HepG2 (cell line): ENCODE measurements around the gene HMBS. TPM values are rescaled to one million over a fixed set of nuclear protein-coding genes. Genes with fewer than 3 reads are reported as not detected.

Source experiments
- FOSL1 ChIP-seq: sonication (generic); formaldehyde crosslinking; IDR thresholded peaks from 2 replicates; pipeline ENCODE4 v1.9.0; 2021; ENCODE audit warnings: missing genetic modification reagents, borderline replicate concordance
- GABPB1 ChIP-seq: IDR thresholded peaks from 2 replicates; pipeline ENCODE4 v1.6.1; 2016; ENCODE audit warnings: mild to moderate bottlenecking, missing genetic modification reagents, moderate library complexity, missing compliant biosample characterization
- KDM4B ChIP-seq: sonication (generic); formaldehyde crosslinking; IDR thresholded peaks from 2 replicates; pipeline ENCODE4 v1.4.0; 2020; ENCODE audit warnings: missing genetic modification reagents
- NFKB2 ChIP-seq: sonication (generic); formaldehyde crosslinking; IDR thresholded peaks from 2 replicates; pipeline ENCODE4 v1.4.0; 2020; ENCODE audit warnings: missing genetic modification reagents, borderline replicate concordance
- PAX8 ChIP-seq: sonication (generic); formaldehyde crosslinking; IDR thresholded peaks from 2 replicates; pipeline ENCODE4 v1.8.0; 2022; ENCODE audit warnings: mild to moderate bottlenecking, missing genetic modification reagents, borderline replicate concordance
- RFX3 ChIP-seq: IDR thresholded peaks from 2 replicates; pipeline ENCODE4 v1.6.1; 2016; ENCODE audit warnings: missing biosample characterization, missing genetic modification reagents
- TBX2 ChIP-seq: sonication (generic); formaldehyde crosslinking; IDR thresholded peaks from 2 replicates; pipeline ENCODE4 v1.5.0; 2020; ENCODE audit warnings: missing genetic modification reagents, mild to moderate bottlenecking, borderline replicate concordance
- ZMAT3 ChIP-seq: sonication (generic); formaldehyde crosslinking; conservative IDR thresholded peaks from 2 replicates; pipeline ENCODE4 v1.7.0; 2021; ENCODE audit warnings: missing genetic modification reagents
- ZNF12 ChIP-seq: sonication (generic); formaldehyde crosslinking; IDR thresholded peaks from 2 replicates; pipeline ENCODE4 v1.5.0; 2020; ENCODE audit warnings: missing genetic modification reagents
- ZNF230 ChIP-seq: sonication (generic); formaldehyde crosslinking; IDR thresholded peaks from 2 replicates; pipeline ENCODE4 v1.4.0; 2020; ENCODE audit warnings: mild to moderate bottlenecking, missing genetic modification reagents
- ZNF33B ChIP-seq: sonication (generic); formaldehyde crosslinking; IDR thresholded peaks from 2 replicates; pipeline ENCODE4 v1.5.1; 2020; ENCODE audit warnings: mild to moderate bottlenecking, missing genetic modification reagents
- ZNF577 ChIP-seq: sonication (generic); formaldehyde crosslinking; IDR thresholded peaks from 2 replicates; pipeline ENCODE4 v1.4.0; 2020; ENCODE audit warnings: mild to moderate bottlenecking, low read depth, missing genetic modification reagents, borderline replicate concordance
- ZSCAN22 ChIP-seq: sonication (generic); formaldehyde crosslinking; IDR thresholded peaks from 2 replicates; pipeline ENCODE4 v1.4.0; 2020; ENCODE audit warnings: mild to moderate bottlenecking, missing genetic modification reagents
- polyA plus RNA-seq, 8 experiments: library from polyadenylated mRNA; depleted of rRNA in 3 of 8; stranded (reverse) in 7 of 8; unstranded in 1 of 8; fragments of >200 nt; fragmentation: Illumina TruSeq in 4 of 8; extraction: Trizol in 4 of 8; gene quantifications; 2 replicates each; pipeline versions ENCODE4 v1.2.1 to v1.2.3, GENCODE V29; 2011 to 2016; ENCODE audit warnings: low read depth in 4 of 8, missing spikeins in 1 of 8, mixed read lengths in 1 of 8; ENCODE audit not compliant: insufficient read depth in 1 of 8
- total RNA-seq, 5 experiments: library from RNA; depleted of rRNA; stranded (reverse); fragments of >200 nt; fragmentation: Illumina TruSeq; extraction: Trizol; gene quantifications; 2 replicates each; pipeline ENCODE4 v1.2.3, GENCODE V29; 2016; ENCODE audit warnings: low read depth in 1 of 5
- TF ChIP-seq, protein P1 (sequence below): sonication (generic); formaldehyde crosslinking; IDR thresholded peaks from 2 replicates; pipeline ENCODE4 v1.5.0; 2020; ENCODE audit warnings: mild to moderate bottlenecking, missing genetic modification reagents
- TF ChIP-seq, protein P2 (sequence below): sonication (generic); formaldehyde crosslinking; IDR thresholded peaks from 2 replicates; pipeline ENCODE4 v1.5.0; 2020; ENCODE audit warnings: missing genetic modification reagents
- TF ChIP-seq, protein P3 (sequence below): sonication (generic); formaldehyde crosslinking; IDR thresholded peaks from 2 replicates; pipeline ENCODE4 v1.8.1; 2023; ENCODE audit warnings: mild to moderate bottlenecking, inconsistent platforms, moderate library complexity, missing genetic modification reagents, borderline replicate concordance
- TF ChIP-seq, protein P4 (sequence below): sonication (generic); formaldehyde crosslinking; IDR thresholded peaks from 2 replicates; pipeline ENCODE4 v1.4.0; 2020; ENCODE audit warnings: missing genetic modification reagents
- TF ChIP-seq, protein P5 (sequence below): sonication (generic); formaldehyde crosslinking; IDR thresholded peaks from 2 replicates; pipeline ENCODE4 v1.8.1; 2022; ENCODE audit warnings: low read depth, mild to moderate bottlenecking, missing genetic modification reagents

HMBS gene
- total and polyA plus RNA-seq, 2 of the 13 experiments (the other 11 are each of a cell fraction or from before 2014, with no cell fraction given): 9.4 to 46.9 TPM

DNA sequence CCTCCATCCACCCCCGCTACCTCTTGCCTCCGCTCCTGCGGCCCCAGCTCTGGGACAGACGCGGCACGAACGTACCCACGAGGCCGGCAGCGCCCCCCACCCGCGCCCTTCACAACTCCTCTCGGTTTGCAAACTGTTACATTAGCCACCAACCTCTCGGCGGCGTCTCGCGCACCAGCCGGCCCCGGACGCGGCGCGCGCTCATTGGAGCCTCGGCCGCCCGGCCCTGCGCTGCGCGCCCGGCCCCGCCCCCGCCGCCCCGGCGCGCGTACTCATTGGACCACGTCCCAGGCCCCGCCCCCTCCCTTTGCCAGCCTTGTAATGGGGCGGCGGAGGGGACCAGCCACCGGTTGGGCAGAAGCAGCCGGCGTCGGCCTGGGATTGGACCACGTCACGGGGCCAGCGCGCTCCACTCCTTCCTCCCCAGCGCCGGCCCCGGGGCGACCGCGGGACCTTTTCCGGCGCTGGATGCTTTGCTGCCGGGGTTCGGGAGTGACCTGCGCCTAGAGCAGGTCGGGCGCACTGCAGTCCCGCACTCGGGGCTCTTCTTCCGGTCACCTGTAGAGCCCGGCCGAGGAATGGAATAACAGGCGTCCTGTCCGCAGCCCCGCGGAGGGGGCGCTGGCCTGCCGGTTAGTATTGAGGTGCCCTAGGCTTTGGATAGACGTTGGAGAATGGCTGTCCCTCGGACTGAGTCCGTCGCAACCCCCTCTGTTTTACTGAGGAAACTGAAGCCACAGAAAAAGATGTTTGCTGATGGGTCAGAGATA, 27.5 kb upstream of the HMBS start, which contains the start of gene HYOU1 (continued):
- TF ChIP-seq, protein P1, sequence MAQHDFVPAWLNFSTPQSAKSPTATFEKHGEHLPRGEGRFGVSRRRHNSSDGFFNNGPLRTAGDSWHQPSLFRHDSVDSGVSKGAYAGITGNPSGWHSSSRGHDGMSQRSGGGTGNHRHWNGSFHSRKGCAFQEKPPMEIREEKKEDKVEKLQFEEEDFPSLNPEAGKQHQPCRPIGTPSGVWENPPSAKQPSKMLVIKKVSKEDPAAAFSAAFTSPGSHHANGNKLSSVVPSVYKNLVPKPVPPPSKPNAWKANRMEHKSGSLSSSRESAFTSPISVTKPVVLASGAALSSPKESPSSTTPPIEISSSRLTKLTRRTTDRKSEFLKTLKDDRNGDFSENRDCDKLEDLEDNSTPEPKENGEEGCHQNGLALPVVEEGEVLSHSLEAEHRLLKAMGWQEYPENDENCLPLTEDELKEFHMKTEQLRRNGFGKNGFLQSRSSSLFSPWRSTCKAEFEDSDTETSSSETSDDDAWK (CRISPR knock-in tag): no peak
- TF ChIP-seq, protein P2, sequence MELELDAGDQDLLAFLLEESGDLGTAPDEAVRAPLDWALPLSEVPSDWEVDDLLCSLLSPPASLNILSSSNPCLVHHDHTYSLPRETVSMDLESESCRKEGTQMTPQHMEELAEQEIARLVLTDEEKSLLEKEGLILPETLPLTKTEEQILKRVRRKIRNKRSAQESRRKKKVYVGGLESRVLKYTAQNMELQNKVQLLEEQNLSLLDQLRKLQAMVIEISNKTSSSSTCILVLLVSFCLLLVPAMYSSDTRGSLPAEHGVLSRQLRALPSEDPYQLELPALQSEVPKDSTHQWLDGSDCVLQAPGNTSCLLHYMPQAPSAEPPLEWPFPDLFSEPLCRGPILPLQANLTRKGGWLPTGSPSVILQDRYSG (CRISPR knock-in tag): no peak
- TF ChIP-seq KDM4B (CRISPR knock-in tag) (no peak), PAX8 (CRISPR knock-in tag) (no peak), RFX3 (CRISPR knock-in tag) (no peak), ZNF12 (CRISPR knock-in tag) (no peak), NFKB2 (CRISPR knock-in tag) (no peak; the same call in 1 of the 2 replicates), ZNF230 (CRISPR knock-in tag) (no peak), GABPB1 (CRISPR knock-in tag) (peak; percentile 92), ZMAT3 (CRISPR knock-in tag) (no peak; the same call in 1 of the 2 replicates), ZNF577 (no peak), ZSCAN22 (CRISPR knock-in tag) (no peak), TBX2 (CRISPR knock-in tag) (peak; percentile 43; the same call in 1 of the 2 replicates), ZNF33B (CRISPR knock-in tag) (no peak), FOSL1 (no peak)
- TF ChIP-seq, protein P3, sequence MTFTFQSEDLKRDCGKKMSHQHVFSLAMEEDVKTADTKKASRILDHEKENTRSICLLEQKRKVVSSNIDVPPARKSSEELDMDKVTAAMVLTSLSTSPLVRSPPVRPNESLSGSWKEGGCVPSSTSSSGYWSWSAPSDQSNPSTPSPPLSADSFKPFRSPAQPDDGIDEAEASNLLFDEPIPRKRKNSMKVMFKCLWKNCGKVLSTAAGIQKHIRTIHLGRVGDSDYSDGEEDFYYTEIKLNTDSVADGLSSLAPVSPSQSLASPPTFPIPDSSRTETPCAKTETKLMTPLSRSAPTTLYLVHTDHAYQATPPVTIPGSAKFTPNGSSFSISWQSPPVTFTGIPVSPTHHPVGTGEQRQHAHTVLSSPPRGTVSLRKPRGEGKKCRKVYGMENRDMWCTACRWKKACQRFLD: no peak
- TF ChIP-seq, protein P4, sequence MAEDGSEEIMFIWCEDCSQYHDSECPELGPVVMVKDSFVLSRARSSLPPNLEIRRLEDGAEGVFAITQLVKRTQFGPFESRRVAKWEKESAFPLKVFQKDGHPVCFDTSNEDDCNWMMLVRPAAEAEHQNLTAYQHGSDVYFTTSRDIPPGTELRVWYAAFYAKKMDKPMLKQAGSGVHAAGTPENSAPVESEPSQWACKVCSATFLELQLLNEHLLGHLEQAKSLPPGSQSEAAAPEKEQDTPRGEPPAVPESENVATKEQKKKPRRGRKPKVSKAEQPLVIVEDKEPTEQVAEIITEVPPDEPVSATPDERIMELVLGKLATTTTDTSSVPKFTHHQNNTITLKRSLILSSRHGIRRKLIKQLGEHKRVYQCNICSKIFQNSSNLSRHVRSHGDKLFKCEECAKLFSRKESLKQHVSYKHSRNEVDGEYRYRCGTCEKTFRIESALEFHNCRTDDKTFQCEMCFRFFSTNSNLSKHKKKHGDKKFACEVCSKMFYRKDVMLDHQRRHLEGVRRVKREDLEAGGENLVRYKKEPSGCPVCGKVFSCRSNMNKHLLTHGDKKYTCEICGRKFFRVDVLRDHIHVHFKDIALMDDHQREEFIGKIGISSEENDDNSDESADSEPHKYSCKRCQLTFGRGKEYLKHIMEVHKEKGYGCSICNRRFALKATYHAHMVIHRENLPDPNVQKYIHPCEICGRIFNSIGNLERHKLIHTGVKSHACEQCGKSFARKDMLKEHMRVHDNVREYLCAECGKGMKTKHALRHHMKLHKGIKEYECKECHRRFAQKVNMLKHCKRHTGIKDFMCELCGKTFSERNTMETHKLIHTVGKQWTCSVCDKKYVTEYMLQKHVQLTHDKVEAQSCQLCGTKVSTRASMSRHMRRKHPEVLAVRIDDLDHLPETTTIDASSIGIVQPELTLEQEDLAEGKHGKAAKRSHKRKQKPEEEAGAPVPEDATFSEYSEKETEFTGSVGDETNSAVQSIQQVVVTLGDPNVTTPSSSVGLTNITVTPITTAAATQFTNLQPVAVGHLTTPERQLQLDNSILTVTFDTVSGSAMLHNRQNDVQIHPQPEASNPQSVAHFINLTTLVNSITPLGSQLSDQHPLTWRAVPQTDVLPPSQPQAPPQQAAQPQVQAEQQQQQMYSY (CRISPR knock-in tag): no peak
- TF ChIP-seq, protein P5, sequence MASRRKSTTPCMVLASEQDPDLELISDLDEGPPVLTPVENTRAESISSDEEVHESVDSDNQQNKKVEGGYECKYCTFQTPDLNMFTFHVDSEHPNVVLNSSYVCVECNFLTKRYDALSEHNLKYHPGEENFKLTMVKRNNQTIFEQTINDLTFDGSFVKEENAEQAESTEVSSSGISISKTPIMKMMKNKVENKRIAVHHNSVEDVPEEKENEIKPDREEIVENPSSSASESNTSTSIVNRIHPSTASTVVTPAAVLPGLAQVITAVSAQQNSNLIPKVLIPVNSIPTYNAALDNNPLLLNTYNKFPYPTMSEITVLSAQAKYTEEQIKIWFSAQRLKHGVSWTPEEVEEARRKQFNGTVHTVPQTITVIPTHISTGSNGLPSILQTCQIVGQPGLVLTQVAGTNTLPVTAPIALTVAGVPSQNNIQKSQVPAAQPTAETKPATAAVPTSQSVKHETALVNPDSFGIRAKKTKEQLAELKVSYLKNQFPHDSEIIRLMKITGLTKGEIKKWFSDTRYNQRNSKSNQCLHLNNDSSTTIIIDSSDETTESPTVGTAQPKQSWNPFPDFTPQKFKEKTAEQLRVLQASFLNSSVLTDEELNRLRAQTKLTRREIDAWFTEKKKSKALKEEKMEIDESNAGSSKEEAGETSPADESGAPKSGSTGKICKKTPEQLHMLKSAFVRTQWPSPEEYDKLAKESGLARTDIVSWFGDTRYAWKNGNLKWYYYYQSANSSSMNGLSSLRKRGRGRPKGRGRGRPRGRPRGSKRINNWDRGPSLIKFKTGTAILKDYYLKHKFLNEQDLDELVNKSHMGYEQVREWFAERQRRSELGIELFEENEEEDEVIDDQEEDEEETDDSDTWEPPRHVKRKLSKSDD (CRISPR knock-in tag): no peak
